Measurements from ENCODE around the gene TTC27.

- no peak for TF ChIP-seq SNAPC4 (CRISPR knock-in tag; IDR thresholded peaks at IDR 0.05)
- no peak for TF ChIP-seq BHLHE40 (IDR thresholded peaks at IDR 0.05; ENCODE audit: low read length)
- TF ChIP-seq GTF2F1 (IDR thresholded peaks at IDR 0.05; ENCODE audit: low read length) = no peak
- TF ChIP-seq KLF13 (CRISPR knock-in tag; IDR thresholded peaks at IDR 0.05) = no peak
- no peak for TF ChIP-seq ATF7 (IDR thresholded peaks at IDR 0.05)
- no peak for TF ChIP-seq ATF7 (CRISPR knock-in tag; IDR thresholded peaks at IDR 0.05)
- TF ChIP-seq BCL6 (CRISPR knock-in tag; IDR thresholded peaks at IDR 0.05) = no peak
- no peak for TF ChIP-seq POLR2AphosphoS5 (IDR thresholded peaks at IDR 0.05; ENCODE audit: low read depth, low read length)
Measured at GRCh38 chr2:32735348-32735747, 107.5 kb downstream of the TTC27 start.

Data from HepG2 (cell line).